ENCODE data around the gene ZNF333.
"Not testable (repeated sequence)": the region's sequence is repeated elsewhere in the genome, so short reads cannot be mapped to it uniquely, and the experiment has no call there.

Gene ZNF333

DNA sequence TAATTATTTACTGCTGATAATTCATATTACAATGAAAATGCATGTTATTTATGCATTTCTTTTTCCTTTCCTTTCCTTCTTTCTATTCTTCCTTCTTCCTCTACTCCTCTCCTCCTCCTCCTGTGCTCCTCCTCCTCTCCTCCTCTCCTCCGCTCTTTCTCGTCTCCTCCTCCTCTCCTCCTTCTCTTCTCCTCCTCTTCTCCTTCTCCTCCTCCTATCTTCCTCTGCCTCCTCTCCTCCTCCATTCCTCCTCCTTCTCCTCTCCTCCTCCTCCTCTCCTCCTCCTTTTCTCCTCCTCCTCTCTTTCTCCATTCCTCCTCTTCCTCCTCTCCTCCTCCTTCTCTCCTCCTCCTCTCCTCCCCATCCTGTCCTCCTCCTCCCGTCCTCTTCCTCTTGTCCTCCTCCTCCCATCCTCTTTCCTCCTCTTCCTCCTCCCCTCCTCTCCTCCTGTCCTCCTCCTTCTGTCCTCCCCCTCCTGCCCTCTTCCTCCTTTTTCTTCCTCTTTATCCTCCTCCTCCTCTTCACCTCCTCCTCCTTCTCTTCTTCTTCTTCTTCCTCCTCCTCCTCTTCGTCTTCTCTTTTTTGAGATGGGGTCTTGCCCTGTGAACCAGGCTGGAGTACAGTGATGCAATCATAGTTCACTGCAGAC is 73.8 kb downstream of the ZNF333 start:
- TF ChIP-seq CTCF (IDR thresholded peaks at IDR 0.05; ENCODE audit: low read depth, low read length), result no peak
- H3K4me3 ChIP-seq (ENCODE audit: low read depth, low read length), result no peak overlapping the region
- no peak for DNase-seq (ENCODE audit: low read depth, low spot score)
- in situ Hi-C loops (cut with HindIII; ENCODE audit: low sequenced_read_pairs), result no loop called here

- in situ Hi-C loops (cut with HindIII; ENCODE audit: low sequenced_read_pairs), result no loop called here
- no peak overlapping the region for H3K4me3 ChIP-seq (ENCODE audit: low read depth, low read length)
- DNase-seq (ENCODE audit: low read depth, low spot score), result no peak
- no peak for TF ChIP-seq CTCF (IDR thresholded peaks at IDR 0.05; ENCODE audit: low read depth, low read length)
Measured at GRCh38 chr19:14764401-14764800, 74.6 kb downstream of the ZNF333 start.

GRCh38 chr19:14765403-14765802 is 75.6 kb downstream of the ZNF333 start:
- DNase-seq (ENCODE audit: low read depth, low spot score); in situ Hi-C loops (cut with HindIII; ENCODE audit: low sequenced_read_pairs); H3K4me3 ChIP-seq (ENCODE audit: low read depth, low read length): not testable (repeated sequence)

GRCh38 chr19:14765841-14766240 is 76.0 kb downstream of the ZNF333 start:
- in situ Hi-C loops (cut with HindIII; ENCODE audit: low sequenced_read_pairs); H3K4me3 ChIP-seq (ENCODE audit: low read depth, low read length); DNase-seq (ENCODE audit: low read depth, low spot score): not testable (repeated sequence)

GRCh38 chr19:14767466-14767971 is 77.7 kb downstream of the ZNF333 start:
- in situ Hi-C loops (cut with HindIII; ENCODE audit: low sequenced_read_pairs), result no loop called here
- no peak overlapping the region for H3K4me3 ChIP-seq (ENCODE audit: low read depth, low read length)
- no peak for DNase-seq (ENCODE audit: low read depth, low spot score)
- TF ChIP-seq CTCF (IDR thresholded peaks at IDR 0.05; ENCODE audit: low read depth, low read length), result no peak

GRCh38 chr19:14768001-14768400 is 78.2 kb downstream of the ZNF333 start:
- in situ Hi-C loops (cut with HindIII; ENCODE audit: low sequenced_read_pairs), result no loop called here
- no peak for DNase-seq (ENCODE audit: low read depth, low spot score)
- no peak for TF ChIP-seq CTCF (IDR thresholded peaks at IDR 0.05; ENCODE audit: low read depth, low read length)
- H3K4me3 ChIP-seq (ENCODE audit: low read depth, low read length), result no peak overlapping the region

DNA sequence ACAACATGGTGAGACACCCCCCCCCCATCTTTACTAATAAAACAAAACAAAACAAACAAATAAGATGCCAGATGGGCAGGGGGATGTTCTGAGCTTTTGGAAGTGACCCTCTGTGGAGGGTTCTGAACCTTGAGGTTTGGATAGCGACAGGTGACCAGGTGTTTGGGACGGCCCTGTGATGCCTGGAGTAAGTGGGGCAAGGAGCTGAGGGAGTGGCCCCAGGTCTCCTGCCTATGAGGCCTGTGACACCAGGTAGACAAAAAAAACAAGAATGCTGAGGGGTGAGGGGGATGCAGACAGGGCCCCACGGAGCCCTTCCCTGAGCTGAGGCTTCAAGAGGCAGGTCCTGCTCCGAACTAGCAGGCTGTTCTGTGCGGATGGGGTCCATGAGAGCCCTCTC is 79.4 kb downstream of the ZNF333 start:
- in situ Hi-C loops (cut with HindIII; ENCODE audit: low sequenced_read_pairs), result no loop called here
- no peak for TF ChIP-seq CTCF (IDR thresholded peaks at IDR 0.05; ENCODE audit: low read depth, low read length)
- H3K4me3 ChIP-seq (ENCODE audit: low read depth, low read length), result no peak overlapping the region
- no peak for DNase-seq (ENCODE audit: low read depth, low spot score)

DNA sequence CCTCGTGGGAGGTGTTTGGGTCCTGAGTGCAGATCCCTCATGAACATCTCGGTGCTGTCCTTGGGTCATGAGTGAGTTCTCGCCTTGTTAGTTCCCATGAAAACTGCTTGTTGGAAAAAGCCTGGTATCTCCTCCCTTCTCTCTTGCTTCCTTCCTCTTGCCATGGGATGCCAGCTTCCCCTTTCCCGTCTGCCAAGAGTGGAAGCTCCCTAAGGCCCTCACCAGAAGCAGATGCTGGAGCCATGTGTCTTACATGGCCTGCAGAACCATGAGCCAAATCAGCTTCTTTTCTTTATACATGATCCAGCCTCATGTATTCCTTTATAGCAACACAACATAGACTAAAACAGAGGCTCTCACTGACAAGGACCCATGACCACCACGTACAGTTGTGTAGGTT is 80.3 kb downstream of the ZNF333 start:
- in situ Hi-C loops (cut with HindIII; ENCODE audit: low sequenced_read_pairs), result no loop called here
- no peak overlapping the region for H3K4me3 ChIP-seq (ENCODE audit: low read depth, low read length)
- no peak for DNase-seq (ENCODE audit: low read depth, low spot score)
- no peak for TF ChIP-seq CTCF (IDR thresholded peaks at IDR 0.05; ENCODE audit: low read depth, low read length)
